Measurements from ENCODE around the gene USH2A. TPM values are rescaled to one million over a fixed set of nuclear protein-coding genes. Genes with fewer than 3 reads are reported as not detected.
A peak's percentile ranks its signal among the peaks of the same experiment; 100 is the strongest.

USH2A gene
- polyA plus RNA-seq, 2 of the 4 experiments (the other 2 are of a cell fraction): not detected

GRCh38 chr1:216314379-216315095 is 108.7 kb downstream of the USH2A start:
- DNase-seq (ENCODE audit: low read depth in 1 of 2, low spot score in 1 of 2) (no peak), ATAC-seq (no peak), FAIRE-seq (no peak)
- H3K4me1 ChIP-seq: no peaks in the 10 kb centered on the region
- no peaks in the 10 kb centered on the region for H3K9me3 ChIP-seq
- ChIA-PET POLR2A (no interaction called here), CTCF (no interaction called here)
- TF ChIP-seq CHD4 (IDR thresholded peaks at IDR 0.05; ENCODE audit: borderline replicate concordance) (no peak), FOSB (CRISPR knock-in tag; IDR thresholded peaks at IDR 0.05) (no peak), BHLHE40 (IDR thresholded peaks at IDR 0.05; ENCODE audit: low read depth, low read length) (no peak), ZFP36 (IDR thresholded peaks at IDR 0.05; ENCODE audit: borderline replicate concordance, partially characterized antibody) (no peak), ATOH8 (CRISPR knock-in tag; IDR thresholded peaks at IDR 0.05; ENCODE audit: low read depth) (no peak), ESRRA (IDR thresholded peaks at IDR 0.05; ENCODE audit: borderline replicate concordance, low read length) (no peak), GATA3 (IDR thresholded peaks at IDR 0.05; ENCODE audit: borderline replicate concordance) (no peak), CHD2 (IDR thresholded peaks at IDR 0.05; ENCODE audit: low read length, partially characterized antibody) (no peak)
- no peak overlapping the region for H3K27ac ChIP-seq
- 3% methylated on average over 3 of the region's 3 CpGs for WGBS (ENCODE audit: missing lambda C conversion rate)
- H3K4me2 ChIP-seq: no peak overlapping the region
- H3K4me3 ChIP-seq: no peak overlapping the region

DNA sequence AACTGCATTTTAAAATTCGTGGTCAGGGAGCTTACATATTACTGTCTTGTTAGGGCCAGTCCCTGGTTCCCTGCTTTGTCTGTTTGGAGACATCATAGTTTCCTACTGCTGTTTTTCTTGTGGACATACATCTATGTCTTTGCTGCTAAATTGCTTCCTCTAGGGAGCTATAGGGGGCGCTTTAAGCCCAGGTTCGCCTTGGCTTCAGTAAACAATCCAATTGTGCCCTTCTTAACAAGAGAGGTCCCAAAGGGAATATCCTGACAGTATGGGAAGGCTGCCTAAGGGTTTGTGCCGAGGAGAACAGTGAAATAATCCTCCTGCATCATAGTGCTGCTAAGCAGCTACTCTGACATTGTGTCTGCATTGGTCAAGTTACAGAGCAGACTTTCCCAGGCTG is 112.5 kb downstream of the USH2A start:
- Histone ChIP-seq H3K4me2 (no peak overlapping the region), H3K9me3 (no peaks in the 10 kb centered on the region), H3K4me1 (no peaks in the 10 kb centered on the region), H3K4me3 (no peak overlapping the region), H3K27ac (no peak overlapping the region)
- ATAC-seq: no peak; a peak in 2 of 6 replicates
- peak in 1 of 2 experiments; percentile 26 for DNase-seq (ENCODE audit: low read depth in 1 of 2, low spot score in 1 of 2)
- TF ChIP-seq RAD21 (conservative IDR thresholded peaks at IDR 0.05 in 1 of 2, IDR thresholded peaks at IDR 0.05 in 1 of 2) (peak in 1 of 2 experiments; percentile 23; a peak in 1 of 5 replicates), ATOH8 (CRISPR knock-in tag; IDR thresholded peaks at IDR 0.05; ENCODE audit: low read depth) (no peak)
- WGBS (ENCODE audit: missing lambda C conversion rate): 5% methylated on average over 3 of the region's 4 CpGs
- FAIRE-seq: no peak
- ChIA-PET CTCF (interaction anchor here (0.6 kb wide), 1 partner anchor 186 kb away, joined by 3 read pairs; no protein-coding TSS in a partner anchor), POLR2A (no interaction called here)

DNA sequence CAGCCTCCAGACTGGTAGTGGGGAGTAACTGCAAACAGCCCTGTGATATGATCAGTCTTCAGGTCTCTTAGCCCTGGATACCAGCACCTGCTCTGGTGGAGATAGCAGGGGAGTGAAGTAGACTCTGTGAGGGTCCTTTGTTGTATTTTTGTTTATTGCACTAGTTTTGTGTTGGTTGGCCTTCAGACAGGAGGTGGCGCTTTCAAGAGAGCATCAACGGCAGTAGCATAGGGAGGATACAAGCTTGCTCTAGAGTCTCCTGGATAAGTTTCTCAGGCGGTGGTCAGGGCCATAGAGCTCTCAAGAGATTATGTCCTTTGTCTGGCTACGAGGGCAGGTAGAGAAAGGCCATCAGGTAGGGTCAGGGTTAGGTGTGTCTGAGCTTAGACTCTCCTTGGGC is 116.4 kb downstream of the USH2A start:
- Histone ChIP-seq H3K4me1 (no peaks in the 10 kb centered on the region), H3K4me2 (no peak overlapping the region), H3K27ac (no peak overlapping the region), H3K9me3 (no peaks in the 10 kb centered on the region), H3K4me3 (no peak overlapping the region)
- WGBS (ENCODE audit: missing lambda C conversion rate): 24% methylated on average over 4 of the region's 4 CpGs
- no peak for TF ChIP-seq EP300 (IDR thresholded peaks at IDR 0.05)
- TF ChIP-seq CEBPB (IDR thresholded peaks at IDR 0.05): no peak
- TF ChIP-seq RFX5 (IDR thresholded peaks at IDR 0.05): no peak
- no peak for TF ChIP-seq MAFK (IDR thresholded peaks at IDR 0.05; ENCODE audit: partially characterized antibody)
- no peak for TF ChIP-seq HMGXB4 (CRISPR knock-in tag; IDR thresholded peaks at IDR 0.05; ENCODE audit: borderline replicate concordance)
- TF ChIP-seq HDAC2 (IDR thresholded peaks at IDR 0.05): no peak
- no peak for TF ChIP-seq REST (IDR thresholded peaks at IDR 0.05)
- no peak for TF ChIP-seq RARB (CRISPR knock-in tag; IDR thresholded peaks at IDR 0.05)
- no peak for TF ChIP-seq SMC3 (IDR thresholded peaks at IDR 0.05)
- TF ChIP-seq ZSCAN20 (CRISPR knock-in tag; IDR thresholded peaks at IDR 0.05): no peak
- DNase-seq (ENCODE audit: low read depth in 1 of 2, low spot score in 1 of 2): no peak
- ChIA-PET POLR2A (no interaction called here), CTCF (interaction anchor here (1.2 kb wide), 1 partner anchor 17 kb away, joined by 3 read pairs; no protein-coding TSS in a partner anchor)
- ATAC-seq: no peak
- FAIRE-seq: no peak
